Endodermal cell (in vitro differentiated cells): Measurements from ENCODE around the gene RPL32. TPM values are rescaled to one million over a fixed set of nuclear protein-coding genes. Genes with fewer than 3 reads are reported as not detected.

Experiments used
- total RNA-seq, 2 donors: library from RNA; stranded (reverse); fragmentation: NEBNext Ultra II Directional in 1 of 2; extraction: Animal tissue kit (Norgen Biotek cat#: 25700) in 1 of 2; gene quantifications; 2 replicates in 1 of 2; 3 replicates in 1 of 2; pipeline ENCODE4 v1.2.1, GENCODE V29; 2021

RPL32 gene
- total RNA-seq, 2 donors from 2014 or later, result 1,362 to 1,580 TPM

Other genes with a start within 250 kb of the RPL32 start
- 100 to 1,000 TPM in 1 of 2 donors, 10 to 100 TPM in 1; 95.4 to 116 TPM for gene RAF1, start 177.4 kb downstream of the RPL32 start, total RNA-seq
- gene TMEM40, start 82.3 kb downstream of the RPL32 start, total RNA-seq, result not detected
- 10 to 100 TPM in 1 of 2 donors, 1 to 10 TPM in 1; 7.8 to 15.0 TPM for gene CAND2, start 44.9 kb downstream of the RPL32 start, total RNA-seq
- gene IQSEC1, start 231.9 kb upstream of the RPL32 start, total RNA-seq, result 10 to 100 TPM; 22.7 to 24.5 TPM